Suprapubic skin (tissue), 4 donors: ENCODE results near the gene CDC5L.

ENCODE experiments used
- CTCF ChIP-seq, 2 donors: fragments of 200-600 bp in 1 of 2; fragments of 450-650 bp in 1 of 2; sonication (generic) in 1 of 2; IDR thresholded peaks; one replicate each; pipeline ENCODE4 v1.5.1; 2016 to 2019; ENCODE audit warnings: antibody characterized with exemption in 2 of 2, mild to moderate bottlenecking in 1 of 2, moderate library complexity in 1 of 2
- EP300 ChIP-seq: sonication (generic); formaldehyde crosslinking; IDR thresholded peaks from one replicate; pipeline ENCODE4 v1.6.1; 2017; ENCODE audit warnings: antibody characterized with exemption
- POLR2A ChIP-seq, 2 donors: fragments of 450-650 bp; IDR thresholded peaks; one replicate each; pipeline ENCODE4 v1.6.1; 2017; ENCODE audit warnings: antibody characterized with exemption in 2 of 2, mild to moderate bottlenecking in 2 of 2, moderate library complexity in 2 of 2
- POLR2AphosphoS5 ChIP-seq, 3 donors: sonication (generic); formaldehyde crosslinking; IDR thresholded peaks; one replicate each; pipeline ENCODE4 v1.6.1; 2017; ENCODE audit warnings: antibody characterized with exemption in 3 of 3

GRCh38 chr6:44341095-44341890 is 46.2 kb upstream of the CDC5L start:
- TF ChIP-seq CTCF (IDR thresholded peaks at IDR 0.05) (no peak), POLR2A (IDR thresholded peaks at IDR 0.05) (no peak), EP300 (no peak), POLR2AphosphoS5 (IDR thresholded peaks at IDR 0.05) (no peak)
